Kidney epithelial cell (primary cell): ENCODE measurements around the gene SUCLG1. TPM values are rescaled to one million over a fixed set of nuclear protein-coding genes. Genes with fewer than 3 reads are reported as not detected.

Source experiments
- DNase-seq: peaks from one replicate; pipeline ENCODE4 v3.0.0-alpha.2; 2010; ENCODE audit warnings: low read depth
- H3K27me3 ChIP-seq: 2 replicates; pipeline ENCODE4 v1.6.0; 2011; ENCODE audit warnings: low read length; ENCODE audit not compliant: control insufficient read depth, insufficient read depth
- H3K36me3 ChIP-seq: 2 replicates; pipeline ENCODE4 v1.5.1; 2011; ENCODE audit warnings: low read length; ENCODE audit not compliant: control insufficient read depth, insufficient read depth
- H3K4me3 ChIP-seq: 2 replicates; pipeline ENCODE4 v1.5.1; 2011; ENCODE audit warnings: low read depth, mild to moderate bottlenecking, control low read depth, low read length
- total RNA-seq: library from RNA; depleted of rRNA; stranded (reverse); fragments of >200 nt; gene quantifications from 2 replicates; pipeline ENCODE4 v1.2.3, GENCODE V29; 2015
- TF ChIP-seq, protein P1 (sequence below): IDR thresholded peaks from 2 replicates; pipeline ENCODE4 v1.5.1; 2011; ENCODE audit warnings: mild to moderate bottlenecking, moderate library complexity, low read length, control low read depth, inconsistent platforms; ENCODE audit not compliant: insufficient read depth, poor library complexity, severe bottlenecking

The SUCLG1 gene
- total RNA-seq, 1 donor from 2014 or later: 54.4 TPM

GRCh38 chr2:84442888-84443287 is 16.2 kb downstream of the SUCLG1 start:
- TF ChIP-seq, protein P1, sequence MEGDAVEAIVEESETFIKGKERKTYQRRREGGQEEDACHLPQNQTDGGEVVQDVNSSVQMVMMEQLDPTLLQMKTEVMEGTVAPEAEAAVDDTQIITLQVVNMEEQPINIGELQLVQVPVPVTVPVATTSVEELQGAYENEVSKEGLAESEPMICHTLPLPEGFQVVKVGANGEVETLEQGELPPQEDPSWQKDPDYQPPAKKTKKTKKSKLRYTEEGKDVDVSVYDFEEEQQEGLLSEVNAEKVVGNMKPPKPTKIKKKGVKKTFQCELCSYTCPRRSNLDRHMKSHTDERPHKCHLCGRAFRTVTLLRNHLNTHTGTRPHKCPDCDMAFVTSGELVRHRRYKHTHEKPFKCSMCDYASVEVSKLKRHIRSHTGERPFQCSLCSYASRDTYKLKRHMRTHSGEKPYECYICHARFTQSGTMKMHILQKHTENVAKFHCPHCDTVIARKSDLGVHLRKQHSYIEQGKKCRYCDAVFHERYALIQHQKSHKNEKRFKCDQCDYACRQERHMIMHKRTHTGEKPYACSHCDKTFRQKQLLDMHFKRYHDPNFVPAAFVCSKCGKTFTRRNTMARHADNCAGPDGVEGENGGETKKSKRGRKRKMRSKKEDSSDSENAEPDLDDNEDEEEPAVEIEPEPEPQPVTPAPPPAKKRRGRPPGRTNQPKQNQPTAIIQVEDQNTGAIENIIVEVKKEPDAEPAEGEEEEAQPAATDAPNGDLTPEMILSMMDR: no peak
- H3K27me3 ChIP-seq: no peaks in the 10 kb centered on the region
- H3K4me3 ChIP-seq: no peak overlapping the region
- no peaks in the 10 kb centered on the region for H3K36me3 ChIP-seq
- no peak for DNase-seq

DNA sequence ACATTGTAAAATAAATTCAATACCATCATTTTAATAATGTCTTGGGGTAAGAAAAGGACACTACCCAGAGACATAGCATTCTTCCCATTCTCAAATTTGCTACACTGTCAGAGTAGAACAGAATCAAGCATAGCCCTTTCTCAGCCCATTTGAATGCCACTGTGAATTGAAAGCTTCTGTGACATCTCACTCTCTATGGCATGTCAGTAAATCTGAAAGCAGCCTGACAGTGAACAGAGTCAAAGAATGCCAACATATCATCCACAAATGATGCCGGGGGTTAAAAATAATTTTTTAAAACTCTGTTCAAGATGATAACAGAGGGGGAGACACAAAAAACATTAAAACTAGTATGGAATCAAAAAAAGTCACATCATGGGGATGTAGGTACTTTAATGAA is 17.6 kb downstream of the SUCLG1 start:
- Histone ChIP-seq H3K36me3 (no peaks in the 10 kb centered on the region), H3K27me3 (no peaks in the 10 kb centered on the region), H3K4me3 (no peak overlapping the region)
- no peak for DNase-seq
- TF ChIP-seq, protein P1: no peak

GRCh38 chr2:84441036-84441435 is 18.0 kb downstream of the SUCLG1 start:
- no peak for DNase-seq
- no peak overlapping the region for H3K4me3 ChIP-seq
- no peaks in the 10 kb centered on the region for H3K27me3 ChIP-seq
- TF ChIP-seq, protein P1: no peak
- no peaks in the 10 kb centered on the region for H3K36me3 ChIP-seq

DNA sequence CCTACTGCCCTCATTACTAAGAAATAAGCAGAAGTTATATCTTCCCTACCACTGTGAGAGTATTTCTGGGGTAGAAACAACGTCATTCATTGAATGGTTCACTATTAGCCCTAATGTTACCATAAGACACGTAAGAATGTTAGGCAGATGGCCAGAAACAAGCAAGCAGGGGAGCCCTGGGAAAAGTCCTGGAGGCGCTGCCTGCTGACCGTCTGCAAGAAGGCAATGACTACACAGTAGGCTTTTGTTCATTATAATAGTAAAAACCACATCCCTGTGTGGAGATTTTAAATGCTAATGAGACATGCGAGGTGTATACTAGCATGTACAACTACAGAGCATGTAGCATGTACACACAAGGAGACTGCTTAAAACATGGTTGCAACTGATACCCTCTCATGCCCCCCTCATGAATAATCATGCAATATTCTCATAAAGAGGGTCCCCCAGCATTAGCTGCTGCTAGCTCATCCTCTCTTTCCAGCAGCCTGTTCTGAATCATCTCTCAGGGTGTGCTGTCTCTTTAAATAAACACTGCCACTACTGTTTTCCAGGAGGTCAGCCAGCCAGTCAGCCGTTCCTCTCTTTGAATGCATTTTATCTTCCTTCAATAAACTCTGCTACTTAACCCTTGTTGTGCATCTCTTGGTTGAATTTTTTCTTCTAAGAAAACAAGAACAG is 23.6 kb downstream of the SUCLG1 start:
- Histone ChIP-seq H3K4me3 (no peak overlapping the region), H3K36me3 (peaks cover 1% of the 10 kb centered on the region), H3K27me3 (no peaks in the 10 kb centered on the region)
- no peak for DNase-seq
- TF ChIP-seq, protein P1: no peak

DNA sequence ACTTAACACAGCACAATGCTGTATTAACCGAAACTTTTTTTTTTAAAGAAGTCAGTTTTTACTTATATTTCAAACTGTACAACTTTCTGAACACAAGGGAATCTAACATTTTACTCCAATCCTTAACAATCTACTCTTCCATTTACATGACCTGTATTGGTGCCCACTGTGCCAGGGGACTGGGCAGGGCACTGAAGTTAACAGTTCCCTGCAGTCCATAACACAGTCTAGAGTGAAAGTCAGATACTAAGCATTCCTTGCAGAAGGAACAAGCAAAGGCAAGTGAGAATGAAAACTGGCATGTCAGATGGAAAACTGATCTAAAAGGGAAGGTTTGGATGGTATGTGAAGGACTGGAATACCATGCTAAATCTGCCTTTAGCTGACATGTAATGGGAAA is 29.8 kb downstream of the SUCLG1 start:
- DNase-seq: no peak
- H3K36me3 ChIP-seq: peaks cover 3% of the 10 kb centered on the region
- TF ChIP-seq, protein P1: no peak

More for the DNA sequence above, 29.8 kb downstream of the SUCLG1 start:
- H3K4me3 ChIP-seq: no peak overlapping the region
- no peaks in the 10 kb centered on the region for H3K27me3 ChIP-seq
